ENCODE data around the gene RALGAPA2.
A peak's percentile ranks its signal among the peaks of the same experiment; 100 is the strongest.

RALGAPA2 gene

DNA sequence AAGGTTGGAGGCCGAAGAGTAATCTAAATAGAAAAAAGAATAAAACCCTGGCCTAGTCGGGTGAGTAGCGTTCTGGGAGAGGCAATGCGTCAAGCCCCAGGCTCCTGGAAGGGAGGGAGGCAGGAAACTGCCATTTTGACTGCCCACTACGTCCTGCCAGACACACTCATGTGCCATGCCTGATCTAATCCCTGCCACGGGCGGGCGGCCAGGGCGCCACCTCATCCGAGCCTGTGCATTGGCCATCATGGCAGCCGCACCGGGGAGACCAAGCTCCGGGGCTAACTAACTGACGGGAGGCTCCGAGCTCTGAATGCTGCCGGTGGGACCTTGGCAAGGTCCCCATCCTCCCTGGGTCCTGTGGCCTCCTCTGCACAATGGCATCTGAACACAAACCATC is 275.8 kb downstream of the RALGAPA2 start:
- no peak for DNase-seq (ENCODE audit: low read depth, low spot score)

DNA sequence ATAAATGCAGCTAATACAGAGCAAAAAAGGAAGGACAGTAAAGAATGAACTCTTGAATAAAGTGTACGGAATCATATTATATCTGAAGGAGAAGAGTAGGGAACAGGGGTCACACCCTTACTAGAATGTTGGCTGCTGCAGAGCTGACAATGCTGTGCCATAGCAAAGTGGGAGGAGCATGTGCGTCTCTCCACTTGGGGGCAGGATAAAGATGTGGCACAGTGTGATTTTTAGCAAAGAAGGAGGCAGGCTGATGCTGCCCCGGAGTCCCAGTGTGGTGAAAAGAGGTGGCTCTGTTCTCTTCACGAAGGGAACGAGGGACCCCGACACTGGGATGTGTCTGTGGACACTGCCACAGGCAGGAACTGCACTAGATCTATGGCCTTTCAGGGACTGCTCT is 277.0 kb downstream of the RALGAPA2 start:
- no peak for DNase-seq (ENCODE audit: low read depth, low spot score)
- no peak overlapping the region for H3K4me3 ChIP-seq (ENCODE audit: low read length)

More for the DNA sequence above, 275.8 kb downstream of the RALGAPA2 start:
- H3K4me3 ChIP-seq (ENCODE audit: low read length) = no peak overlapping the region

DNA sequence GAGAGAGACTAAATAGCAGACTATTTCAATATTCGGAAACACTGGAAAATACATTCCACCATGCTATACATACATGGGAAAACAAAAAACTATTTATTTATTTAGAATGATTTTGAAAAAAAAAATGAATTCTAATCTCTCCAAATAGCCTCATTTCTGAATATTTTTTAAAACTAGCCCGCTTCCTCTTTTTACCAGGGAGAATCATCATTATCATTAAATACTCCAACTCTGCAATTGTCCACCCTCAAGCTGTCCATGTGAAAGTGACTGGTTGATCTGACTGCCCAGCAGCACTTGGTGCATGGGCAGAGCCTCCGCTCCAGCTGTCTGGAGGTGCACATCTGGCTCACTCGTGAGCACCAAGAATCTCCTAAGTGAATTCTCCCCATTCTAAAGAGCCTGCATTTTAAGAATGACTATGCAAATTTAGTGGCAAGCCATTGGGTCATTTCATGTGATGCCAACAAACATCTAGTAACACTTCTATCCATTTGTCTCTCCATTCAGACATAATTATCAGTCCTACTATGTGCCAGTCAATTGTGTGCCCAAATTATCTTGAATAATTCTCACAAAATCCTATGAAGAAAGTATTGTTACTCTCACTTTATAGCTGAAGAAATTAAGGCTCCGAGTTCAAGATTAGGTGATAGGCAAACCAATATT is 279.7 kb downstream of the RALGAPA2 start:
- DNase-seq (ENCODE audit: low read depth, low spot score) = no peak
- H3K4me3 ChIP-seq (ENCODE audit: low read length) = no peak overlapping the region

DNA sequence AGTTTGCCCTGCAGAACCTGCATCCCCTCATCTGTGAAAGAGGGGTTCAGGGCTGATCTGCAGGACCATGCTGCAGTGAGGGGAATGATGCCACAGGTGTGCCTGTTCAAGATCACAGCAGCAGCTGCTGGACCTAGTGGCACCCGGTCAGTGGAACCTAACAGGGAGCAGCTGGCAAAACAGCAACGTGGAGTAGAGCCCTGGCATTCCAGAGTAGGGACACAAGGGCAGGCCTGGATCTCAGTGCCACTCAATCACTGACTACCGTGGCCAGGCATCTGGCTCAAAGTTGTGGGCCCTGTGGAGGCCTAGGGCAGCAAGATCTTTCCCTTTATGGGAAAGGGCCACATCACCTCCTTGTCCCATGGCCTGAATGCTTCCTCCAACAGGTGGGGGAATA is 282.4 kb downstream of the RALGAPA2 start:
- no peak overlapping the region for H3K4me3 ChIP-seq (ENCODE audit: low read length)
- DNase-seq (ENCODE audit: low read depth, low spot score) = no peak

DNA sequence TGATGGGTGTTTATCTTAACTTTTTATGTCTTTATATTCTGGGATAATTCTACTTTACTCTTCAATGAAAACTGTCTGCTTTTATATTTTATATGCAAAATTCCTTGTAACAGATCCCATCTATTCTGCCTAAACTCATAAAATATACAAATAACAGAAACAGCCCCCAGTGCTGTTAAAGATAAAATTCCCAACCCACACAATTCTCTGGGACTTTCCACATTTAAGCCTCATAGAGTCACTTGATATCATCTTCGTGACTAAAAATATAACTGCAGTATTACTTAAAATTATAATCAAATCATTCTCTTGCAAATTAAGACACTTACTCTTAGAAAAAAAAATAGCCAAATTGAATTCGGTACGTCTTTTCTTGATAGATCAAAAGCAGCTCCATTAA is 284.4 kb downstream of the RALGAPA2 start:
- DNase-seq (ENCODE audit: low read depth, low spot score) = no peak

DNA sequence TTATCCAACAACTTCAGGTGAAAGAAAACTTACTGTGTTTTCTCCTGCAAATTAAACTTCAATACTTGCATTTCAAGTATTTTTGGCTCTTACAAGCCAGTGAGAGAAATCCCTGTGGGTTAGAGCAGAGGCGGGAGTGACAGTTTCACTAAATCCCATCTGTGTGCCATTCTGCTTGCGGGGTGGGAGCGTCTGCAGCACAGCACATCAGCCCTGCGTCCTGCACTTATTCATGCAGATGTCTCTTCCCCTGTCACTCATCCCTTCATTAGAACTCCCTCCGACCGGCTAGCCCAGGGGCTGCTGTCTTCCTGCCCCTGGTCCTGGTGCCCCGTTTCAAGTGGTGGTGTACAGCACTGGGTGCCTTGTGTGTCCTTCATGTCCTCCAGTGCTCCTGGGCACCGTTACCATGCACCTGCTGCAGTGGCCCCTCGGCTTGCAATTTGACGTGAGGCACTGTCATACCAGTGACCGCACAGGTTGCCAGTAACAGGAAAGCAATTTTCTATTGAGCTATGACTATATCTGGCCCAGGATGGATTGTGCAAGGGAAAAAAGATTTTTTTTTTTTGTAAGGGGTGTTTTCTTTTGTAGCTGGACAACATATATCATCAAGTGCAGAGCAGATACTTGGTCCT is 285.1 kb downstream of the RALGAPA2 start:
- H3K4me3 ChIP-seq (ENCODE audit: low read length) = no peak overlapping the region

More for the DNA sequence above, 284.4 kb downstream of the RALGAPA2 start:
- H3K4me3 ChIP-seq (ENCODE audit: low read length) = no peak overlapping the region

DNA sequence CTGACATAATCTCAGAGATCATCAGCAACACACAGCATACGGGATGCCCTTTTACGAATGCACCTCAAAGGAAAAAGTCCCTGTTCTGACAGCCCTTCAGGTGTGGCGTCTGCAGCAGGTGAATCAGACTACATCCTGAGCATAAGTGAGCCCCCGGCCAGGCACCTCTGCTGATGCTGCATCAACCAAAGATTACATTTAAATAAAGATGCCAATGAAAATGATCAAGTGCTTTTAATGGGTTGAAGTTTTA is 285.9 kb downstream of the RALGAPA2 start:
- H3K4me3 ChIP-seq (ENCODE audit: low read length) = no peak overlapping the region
- DNase-seq (ENCODE audit: low read depth, low spot score) = no peak

More for the DNA sequence above, 285.1 kb downstream of the RALGAPA2 start:
- no peak for DNase-seq (ENCODE audit: low read depth, low spot score)

DNA sequence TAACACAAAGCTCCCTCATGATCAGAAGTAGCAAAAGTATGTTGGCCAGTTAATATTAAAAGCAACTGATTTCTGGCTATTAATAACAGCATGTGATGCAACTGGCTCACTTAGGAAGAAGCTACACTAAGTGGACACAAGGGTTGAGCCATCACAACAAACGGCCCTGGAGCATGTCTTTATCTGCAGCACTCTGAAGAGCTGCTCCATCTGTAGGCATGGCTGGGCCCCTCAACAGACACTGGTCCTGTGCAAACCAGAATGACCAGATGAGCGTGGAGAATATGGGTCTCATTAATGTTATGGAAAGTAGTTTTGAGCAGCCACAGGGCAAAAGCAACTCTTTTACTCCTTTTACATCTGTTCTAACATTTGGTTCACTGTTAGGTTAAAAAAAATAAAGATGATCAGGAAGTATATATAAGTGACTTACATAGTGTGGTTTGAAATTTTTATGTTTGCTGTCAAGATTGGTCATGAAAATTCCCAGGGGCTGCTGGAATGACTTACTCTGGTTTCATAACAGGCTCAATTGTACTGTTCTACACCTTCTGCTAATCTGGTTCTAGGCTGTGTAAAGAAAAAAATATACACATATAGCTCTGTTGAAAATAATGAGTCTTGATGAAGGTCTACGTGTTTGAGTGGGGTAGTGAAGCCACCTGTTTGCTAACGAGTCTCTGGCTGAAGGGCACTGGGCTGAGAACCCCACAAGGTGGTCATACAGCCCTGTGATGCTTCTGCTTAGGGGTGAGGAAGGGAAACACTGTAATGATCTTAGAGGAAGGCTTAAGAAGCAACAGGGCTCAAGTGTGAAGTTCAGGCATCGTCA is 286.4 kb downstream of the RALGAPA2 start:
- H3K4me3 ChIP-seq (ENCODE audit: low read length) = no peak overlapping the region
- no peak for DNase-seq (ENCODE audit: low read depth, low spot score)

DNA sequence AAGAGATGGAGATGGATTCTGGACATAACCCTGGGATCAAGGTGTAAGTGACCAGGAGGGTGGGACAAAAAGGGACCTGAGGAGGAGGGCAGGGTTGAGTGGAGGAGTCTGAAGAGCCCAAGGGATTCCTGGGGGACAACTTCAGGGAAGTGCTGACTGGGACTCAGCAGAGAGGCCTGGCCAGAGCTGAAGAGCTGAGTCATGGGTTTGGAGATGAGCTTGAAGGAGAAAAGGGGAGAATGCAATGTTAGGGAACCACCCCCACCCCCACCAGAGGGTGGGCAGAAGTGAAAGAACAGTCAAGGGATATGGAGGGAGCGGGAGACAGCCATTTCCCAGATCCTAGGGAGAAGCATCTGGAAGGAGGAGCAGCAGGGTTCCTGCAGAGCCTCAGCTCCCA is 289.3 kb downstream of the RALGAPA2 start:
- H3K4me3 ChIP-seq (ENCODE audit: low read length) = no peak overlapping the region
- DNase-seq (ENCODE audit: low read depth, low spot score) = no peak

DNA sequence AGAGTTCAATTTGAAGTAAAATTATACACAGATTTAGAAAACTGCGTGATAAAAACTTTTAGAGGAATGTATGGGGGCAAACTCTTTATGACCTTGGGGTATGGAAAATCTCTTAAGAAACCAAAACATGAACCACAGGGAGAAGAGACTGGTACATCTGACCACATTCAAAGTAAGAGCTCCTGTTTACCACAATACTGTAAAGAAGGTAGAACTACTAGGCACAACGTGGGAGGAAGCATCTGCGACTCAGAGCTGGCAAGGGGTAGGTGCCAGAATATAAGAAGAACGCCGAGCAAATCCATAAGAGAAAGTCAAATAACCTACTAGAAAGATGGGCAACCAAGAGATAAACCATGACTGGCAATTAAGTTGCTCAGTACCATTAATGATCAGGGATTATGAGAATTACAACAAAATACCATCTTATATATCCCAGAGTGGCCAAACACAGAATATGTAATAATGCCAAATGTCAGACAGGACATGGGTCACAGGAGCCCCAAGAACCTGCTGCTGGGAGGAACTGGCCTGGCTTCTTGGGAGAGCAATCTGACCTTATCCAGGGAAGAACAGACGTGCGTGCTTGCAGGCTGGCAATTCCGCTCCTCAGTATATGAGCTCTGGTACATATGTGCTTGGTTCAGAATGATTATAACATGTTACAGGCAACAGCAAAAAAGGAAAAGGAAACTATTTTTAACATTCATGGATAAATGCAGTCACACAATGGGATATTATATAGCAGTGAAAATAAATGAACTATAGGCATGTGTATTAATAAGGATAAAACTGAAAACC is 294.4 kb downstream of the RALGAPA2 start:
- DNase-seq (ENCODE audit: low read depth, low spot score) = peak; percentile 81
- H3K4me3 ChIP-seq (ENCODE audit: low read length) = no peak overlapping the region

DNA sequence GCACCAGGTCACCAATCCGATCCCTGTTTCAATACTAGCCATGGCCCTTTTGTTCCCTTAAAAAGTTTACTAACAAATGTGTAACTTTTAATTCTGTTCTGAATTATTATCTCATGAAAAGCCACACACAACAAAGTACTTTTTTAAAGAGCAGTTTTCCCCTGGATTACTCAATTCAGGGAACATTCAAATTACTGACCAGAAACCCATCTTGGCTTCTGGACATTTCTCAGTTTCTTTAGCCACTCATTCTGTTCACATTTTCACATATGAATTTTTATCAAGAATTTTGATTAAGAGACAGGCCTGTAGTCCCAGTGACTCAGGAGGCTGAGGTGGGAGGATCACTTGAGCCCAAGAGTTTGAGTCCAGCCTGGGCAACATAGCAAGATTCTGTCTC is 297.1 kb downstream of the RALGAPA2 start:
- no peak overlapping the region for H3K4me3 ChIP-seq (ENCODE audit: low read length)
- no peak for DNase-seq (ENCODE audit: low read depth, low spot score)

DNA sequence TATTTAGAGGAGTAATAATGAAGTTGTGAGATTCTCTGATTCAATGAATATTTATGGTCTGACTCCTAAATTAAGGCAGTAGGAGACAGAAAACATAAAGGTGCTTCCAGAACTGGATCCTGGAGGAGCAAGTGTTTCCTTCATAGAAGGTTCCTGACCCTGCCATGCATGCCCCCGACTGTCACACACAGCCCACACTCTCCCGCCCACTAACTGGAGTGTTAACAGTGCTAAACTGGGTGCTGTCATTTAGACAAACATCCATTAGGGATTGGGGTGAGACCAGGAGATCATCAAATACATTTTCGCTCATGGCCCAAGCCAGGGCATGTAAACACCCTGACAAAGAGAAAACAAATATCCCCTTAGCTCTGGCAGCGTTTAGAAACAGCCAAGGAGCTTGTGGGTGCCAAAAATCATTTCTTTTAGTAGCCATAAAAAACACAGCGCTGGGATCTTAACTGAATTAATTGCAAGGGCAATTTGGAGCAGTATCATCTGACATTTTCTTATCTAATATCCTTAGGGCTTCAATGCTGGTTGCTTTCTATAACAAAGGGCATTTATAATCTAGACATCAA is 297.7 kb downstream of the RALGAPA2 start:
- no peak overlapping the region for H3K4me3 ChIP-seq (ENCODE audit: low read length)
- no peak for DNase-seq (ENCODE audit: low read depth, low spot score)

DNA sequence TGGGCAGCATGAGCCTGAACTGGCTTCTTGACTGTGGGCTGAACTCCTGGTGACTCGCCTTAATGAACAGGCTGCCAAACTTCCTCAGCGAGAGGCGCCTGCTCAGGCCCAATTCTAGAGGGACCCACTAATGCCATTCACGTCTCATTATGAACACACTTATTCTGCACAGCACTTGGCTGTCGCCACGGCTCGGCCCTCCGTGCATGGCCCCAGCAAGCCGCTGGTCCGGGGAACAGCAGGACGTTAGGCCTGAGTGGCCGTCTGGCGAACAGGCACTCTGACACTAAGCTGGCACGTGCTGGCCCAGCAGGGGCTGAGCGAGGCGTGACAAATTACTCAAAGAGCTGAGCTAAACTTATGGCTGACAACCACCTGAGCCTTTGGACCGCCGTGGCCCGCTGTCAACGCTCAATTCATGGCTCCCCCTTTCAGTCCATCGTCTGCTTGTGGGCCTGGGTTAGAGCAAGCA is 298.6 kb downstream of the RALGAPA2 start:
- no peak for DNase-seq (ENCODE audit: low read depth, low spot score)
- no peak overlapping the region for H3K4me3 ChIP-seq (ENCODE audit: low read length)

DNA sequence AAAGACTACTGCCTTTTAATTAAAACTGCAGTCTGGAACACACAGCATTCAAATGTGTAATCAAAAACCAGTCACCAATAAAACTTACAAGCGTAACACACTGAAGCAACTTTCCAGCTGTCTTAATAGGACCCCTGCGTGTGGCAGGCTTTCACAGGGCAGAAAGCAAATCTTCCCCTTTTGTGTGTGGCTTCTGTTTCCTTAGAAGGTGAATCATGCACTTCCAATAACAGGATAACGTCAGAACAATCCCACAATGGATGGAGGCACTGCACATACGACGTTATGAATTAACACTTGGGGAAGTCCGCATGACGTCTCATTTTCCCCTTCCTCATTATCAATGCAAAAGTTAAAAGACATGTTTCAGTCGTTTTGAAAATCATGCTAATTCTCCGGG is 299.7 kb downstream of the RALGAPA2 start:
- DNase-seq (ENCODE audit: low read depth, low spot score) = no peak
- no peak overlapping the region for H3K4me3 ChIP-seq (ENCODE audit: low read length)

DNA sequence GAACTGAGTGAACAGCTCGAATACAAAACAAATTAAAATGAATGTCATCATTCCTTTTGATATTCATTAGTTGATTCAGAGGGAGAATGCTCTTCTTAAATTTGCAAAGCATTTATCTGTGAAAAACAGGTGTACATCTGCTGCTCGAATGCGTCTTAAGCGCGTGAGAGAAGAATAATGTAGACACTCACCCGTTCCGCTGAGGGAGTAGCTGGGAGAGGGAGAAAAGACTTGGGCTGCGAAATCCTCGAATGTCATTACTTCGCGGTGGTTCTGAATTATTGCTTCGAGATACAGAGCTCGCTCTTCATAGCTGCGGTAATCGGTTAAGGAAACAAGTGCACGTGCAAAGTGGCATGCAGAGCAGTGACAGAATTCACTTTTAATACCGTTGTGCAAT is 300.6 kb downstream of the RALGAPA2 start:
- DNase-seq (ENCODE audit: low read depth, low spot score) = no peak
- H3K4me3 ChIP-seq (ENCODE audit: low read length) = no peak overlapping the region

DNA sequence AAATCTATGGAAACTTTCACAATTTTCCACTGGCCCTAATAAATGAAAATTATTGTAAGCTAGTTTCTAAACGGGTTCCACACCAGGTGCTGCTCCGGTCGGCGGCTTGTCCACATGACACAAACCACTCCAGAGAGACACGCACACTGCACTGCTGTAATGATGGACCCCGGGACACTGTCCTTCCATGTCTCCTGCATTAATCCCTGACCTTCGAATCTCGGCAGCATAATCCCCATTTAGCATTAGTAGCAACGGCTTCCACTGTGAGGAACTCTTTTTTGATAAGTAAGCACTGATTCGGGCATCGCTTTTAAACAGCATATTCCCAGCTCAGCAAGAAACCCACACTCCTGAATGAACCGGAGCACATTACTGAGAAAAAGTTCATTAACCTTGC is 301.0 kb downstream of the RALGAPA2 start:
- no peak for DNase-seq (ENCODE audit: low read depth, low spot score)
- H3K4me3 ChIP-seq (ENCODE audit: low read length) = no peak overlapping the region

DNA sequence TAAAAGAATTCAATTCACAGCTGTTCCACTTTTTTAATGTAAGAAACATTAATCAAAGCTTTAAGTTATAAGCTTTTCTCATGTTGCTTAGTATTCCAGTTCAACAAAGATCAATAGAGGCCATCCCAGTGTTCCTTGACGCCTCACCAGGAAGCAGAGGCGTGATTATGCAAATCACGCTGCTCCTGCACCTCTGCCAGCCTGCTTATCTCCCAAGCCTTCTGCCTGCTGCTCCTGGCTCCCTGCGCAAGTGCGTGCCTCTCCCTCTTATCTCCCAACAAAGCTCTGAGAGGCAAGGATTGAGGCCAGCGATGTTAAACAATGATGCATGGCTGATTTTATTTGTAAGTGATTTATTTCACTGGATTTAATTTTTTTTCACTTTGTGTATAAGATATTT is 301.8 kb downstream of the RALGAPA2 start:
- no peak overlapping the region for H3K4me3 ChIP-seq (ENCODE audit: low read length)
- no peak for DNase-seq (ENCODE audit: low read depth, low spot score)

DNA sequence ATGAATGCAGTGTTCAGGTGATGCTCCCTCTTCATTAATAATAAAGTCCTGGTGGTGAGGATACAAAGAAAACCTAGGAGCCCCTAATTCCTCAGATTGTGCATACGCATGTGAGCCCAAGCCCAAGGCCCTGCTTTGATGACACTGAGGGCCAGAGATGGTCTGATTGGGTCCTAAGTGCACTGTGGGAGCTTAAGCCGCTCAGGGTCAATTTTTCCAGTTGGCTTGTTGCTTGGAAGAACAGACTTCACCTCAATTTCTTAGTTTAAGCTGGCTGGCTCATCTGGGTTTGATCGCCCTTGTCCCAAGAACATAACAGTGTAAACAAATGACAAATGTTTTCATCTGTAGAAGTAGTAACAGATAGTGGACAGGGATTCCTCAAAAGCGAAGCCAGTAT is 303.1 kb downstream of the RALGAPA2 start:
- DNase-seq (ENCODE audit: low read depth, low spot score) = no peak

More for the DNA sequence above, 303.1 kb downstream of the RALGAPA2 start:
- H3K4me3 ChIP-seq (ENCODE audit: low read length) = no peak overlapping the region
